ENCODE data around the gene PFKP.

Gene PFKP

DNA sequence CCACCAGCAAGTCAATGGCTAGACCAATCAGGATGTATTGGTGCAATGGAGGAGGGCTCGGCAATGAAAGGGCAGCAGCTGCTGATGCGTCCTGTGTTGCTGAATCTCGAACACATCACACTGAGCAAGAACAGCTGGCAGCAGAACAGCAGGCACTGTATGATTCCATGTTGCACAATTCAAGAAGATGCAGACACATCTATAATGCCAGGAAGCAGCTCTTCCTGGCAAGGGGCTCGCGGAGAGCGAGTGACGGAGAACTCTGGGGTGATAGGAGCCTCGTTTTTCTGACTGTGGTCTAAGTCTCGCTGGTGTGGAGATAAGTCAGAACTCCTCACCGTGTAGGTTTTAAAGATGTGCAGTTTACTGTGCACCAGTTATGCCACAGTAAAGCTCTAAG lies 24.8 kb upstream of the PFKP start:
- H3K36me3 ChIP-seq (ENCODE audit: control insufficient read depth in 2 of 2, insufficient read depth in 1 of 2, low read length in 2 of 2) = no peaks in the 10 kb centered on the region
- ChIA-PET CTCF (interaction anchor here (0.6 to 5.7 kb wide), 17 partner anchors 10 to 1933 kb away, joined by 3 to 70 read pairs (median 9); no protein-coding TSS in a partner anchor), POLR2A (no interaction called here)
- no peaks in the 10 kb centered on the region for H3K9me3 ChIP-seq (ENCODE audit: control insufficient read depth, insufficient read depth, low read depth, low read length)
- no peak overlapping the region for H3K4me3 ChIP-seq (ENCODE audit: low read depth, low read length)
- TF ChIP-seq ZNF501 (tag by site-specific recombination; IDR thresholded peaks at IDR 0.05) (no peak), MEIS1 (CRISPR knock-in tag; IDR thresholded peaks at IDR 0.05; ENCODE audit: borderline replicate concordance) (no peak), ZNF777 (tag by site-specific recombination; IDR thresholded peaks at IDR 0.05; ENCODE audit: borderline replicate concordance) (no peak), EGR2 (tag by site-specific recombination; IDR thresholded peaks at IDR 0.05; ENCODE audit: low read depth) (no peak), ZNF174 (tag by site-specific recombination; IDR thresholded peaks at IDR 0.05) (no peak), ZIC2 (tag by site-specific recombination; IDR thresholded peaks at IDR 0.05) (no peak), BCL11A (tag by site-specific recombination; IDR thresholded peaks at IDR 0.05; ENCODE audit: low read depth) (no peak), ZNF292 (tag by site-specific recombination; IDR thresholded peaks at IDR 0.05; ENCODE audit: borderline replicate concordance, low read depth) (no peak), ZXDB (tag by site-specific recombination; IDR thresholded peaks at IDR 0.05) (no peak), ZNF76 (tag by site-specific recombination; IDR thresholded peaks at IDR 0.05; ENCODE audit: borderline replicate concordance, low read depth) (no peak), ZNF571 (tag by site-specific recombination; IDR thresholded peaks at IDR 0.05) (no peak), ZNF169 (tag by site-specific recombination; IDR thresholded peaks at IDR 0.05) (no peak), ZSCAN18 (tag by site-specific recombination; IDR thresholded peaks at IDR 0.05) (no peak), ZNF266 (tag by site-specific recombination; IDR thresholded peaks at IDR 0.05; ENCODE audit: low read depth) (no peak), GLIS2 (tag by site-specific recombination; IDR thresholded peaks at IDR 0.05) (no peak)
- TF ChIP-seq, protein P1, sequence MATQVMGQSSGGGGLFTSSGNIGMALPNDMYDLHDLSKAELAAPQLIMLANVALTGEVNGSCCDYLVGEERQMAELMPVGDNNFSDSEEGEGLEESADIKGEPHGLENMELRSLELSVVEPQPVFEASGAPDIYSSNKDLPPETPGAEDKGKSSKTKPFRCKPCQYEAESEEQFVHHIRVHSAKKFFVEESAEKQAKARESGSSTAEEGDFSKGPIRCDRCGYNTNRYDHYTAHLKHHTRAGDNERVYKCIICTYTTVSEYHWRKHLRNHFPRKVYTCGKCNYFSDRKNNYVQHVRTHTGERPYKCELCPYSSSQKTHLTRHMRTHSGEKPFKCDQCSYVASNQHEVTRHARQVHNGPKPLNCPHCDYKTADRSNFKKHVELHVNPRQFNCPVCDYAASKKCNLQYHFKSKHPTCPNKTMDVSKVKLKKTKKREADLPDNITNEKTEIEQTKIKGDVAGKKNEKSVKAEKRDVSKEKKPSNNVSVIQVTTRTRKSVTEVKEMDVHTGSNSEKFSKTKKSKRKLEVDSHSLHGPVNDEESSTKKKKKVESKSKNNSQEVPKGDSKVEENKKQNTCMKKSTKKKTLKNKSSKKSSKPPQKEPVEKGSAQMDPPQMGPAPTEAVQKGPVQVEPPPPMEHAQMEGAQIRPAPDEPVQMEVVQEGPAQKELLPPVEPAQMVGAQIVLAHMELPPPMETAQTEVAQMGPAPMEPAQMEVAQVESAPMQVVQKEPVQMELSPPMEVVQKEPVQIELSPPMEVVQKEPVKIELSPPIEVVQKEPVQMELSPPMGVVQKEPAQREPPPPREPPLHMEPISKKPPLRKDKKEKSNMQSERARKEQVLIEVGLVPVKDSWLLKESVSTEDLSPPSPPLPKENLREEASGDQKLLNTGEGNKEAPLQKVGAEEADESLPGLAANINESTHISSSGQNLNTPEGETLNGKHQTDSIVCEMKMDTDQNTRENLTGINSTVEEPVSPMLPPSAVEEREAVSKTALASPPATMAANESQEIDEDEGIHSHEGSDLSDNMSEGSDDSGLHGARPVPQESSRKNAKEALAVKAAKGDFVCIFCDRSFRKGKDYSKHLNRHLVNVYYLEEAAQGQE (tag by site-specific recombination; IDR thresholded peaks at IDR 0.05) = no peak
- TF ChIP-seq, protein P2, sequence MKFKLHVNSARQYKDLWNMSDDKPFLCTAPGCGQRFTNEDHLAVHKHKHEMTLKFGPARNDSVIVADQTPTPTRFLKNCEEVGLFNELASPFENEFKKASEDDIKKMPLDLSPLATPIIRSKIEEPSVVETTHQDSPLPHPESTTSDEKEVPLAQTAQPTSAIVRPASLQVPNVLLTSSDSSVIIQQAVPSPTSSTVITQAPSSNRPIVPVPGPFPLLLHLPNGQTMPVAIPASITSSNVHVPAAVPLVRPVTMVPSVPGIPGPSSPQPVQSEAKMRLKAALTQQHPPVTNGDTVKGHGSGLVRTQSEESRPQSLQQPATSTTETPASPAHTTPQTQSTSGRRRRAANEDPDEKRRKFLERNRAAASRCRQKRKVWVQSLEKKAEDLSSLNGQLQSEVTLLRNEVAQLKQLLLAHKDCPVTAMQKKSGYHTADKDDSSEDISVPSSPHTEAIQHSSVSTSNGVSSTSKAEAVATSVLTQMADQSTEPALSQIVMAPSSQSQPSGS (tag by site-specific recombination; IDR thresholded peaks at IDR 0.05; ENCODE audit: low read depth) = no peak
- TF ChIP-seq, protein P3, sequence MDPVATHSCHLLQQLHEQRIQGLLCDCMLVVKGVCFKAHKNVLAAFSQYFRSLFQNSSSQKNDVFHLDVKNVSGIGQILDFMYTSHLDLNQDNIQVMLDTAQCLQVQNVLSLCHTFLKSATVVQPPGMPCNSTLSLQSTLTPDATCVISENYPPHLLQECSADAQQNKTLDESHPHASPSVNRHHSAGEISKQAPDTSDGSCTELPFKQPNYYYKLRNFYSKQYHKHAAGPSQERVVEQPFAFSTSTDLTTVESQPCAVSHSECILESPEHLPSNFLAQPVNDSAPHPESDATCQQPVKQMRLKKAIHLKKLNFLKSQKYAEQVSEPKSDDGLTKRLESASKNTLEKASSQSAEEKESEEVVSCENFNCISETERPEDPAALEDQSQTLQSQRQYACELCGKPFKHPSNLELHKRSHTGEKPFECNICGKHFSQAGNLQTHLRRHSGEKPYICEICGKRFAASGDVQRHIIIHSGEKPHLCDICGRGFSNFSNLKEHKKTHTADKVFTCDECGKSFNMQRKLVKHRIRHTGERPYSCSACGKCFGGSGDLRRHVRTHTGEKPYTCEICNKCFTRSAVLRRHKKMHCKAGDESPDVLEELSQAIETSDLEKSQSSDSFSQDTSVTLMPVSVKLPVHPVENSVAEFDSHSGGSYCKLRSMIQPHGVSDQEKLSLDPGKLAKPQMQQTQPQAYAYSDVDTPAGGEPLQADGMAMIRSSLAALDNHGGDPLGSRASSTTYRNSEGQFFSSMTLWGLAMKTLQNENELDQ (tag by site-specific recombination; IDR thresholded peaks at IDR 0.05; ENCODE audit: low read depth) = no peak
- H3K27ac ChIP-seq (ENCODE audit: extremely low read depth, low read depth, low read length) = no peak overlapping the region
- no peaks in the 10 kb centered on the region for H3K4me1 ChIP-seq (ENCODE audit: control insufficient read depth, insufficient read depth, low read length)

Measured in HEK293 (cell line).